SKM-1 treated with dmso at 0.1 percent for 144 hours (cell line): ENCODE data around the gene BICC1.

Experiments used
- DNase-seq: peaks from one replicate; lab custom pipeline; 2025; ENCODE audit not compliant: unreplicated experiment; lab: John Stamatoyannopoulos, UW

The BICC1 gene

GRCh38 chr10:58807629-58808022 is 295.0 kb downstream of the BICC1 start:
- DNase-seq = no peak

- no peak for DNase-seq
Observed at GRCh38 chr10:58810751-58811150, 298.1 kb downstream of the BICC1 start.

GRCh38 chr10:58813573-58813972 is 300.9 kb downstream of the BICC1 start:
- DNase-seq = no peak

GRCh38 chr10:58817201-58817846 is 304.7 kb downstream of the BICC1 start:
- DNase-seq = no peak

- no peak for DNase-seq
Observed at GRCh38 chr10:58818900-58819299, 306.2 kb downstream of the BICC1 start.

GRCh38 chr10:58820386-58820785 is 307.7 kb downstream of the BICC1 start:
- DNase-seq = no peak

- DNase-seq = no peak
Observed at GRCh38 chr10:58820861-58821751, 308.4 kb downstream of the BICC1 start.

GRCh38 chr10:58821752-58822056 is 309.0 kb downstream of the BICC1 start:
- DNase-seq = no peak

- no peak for DNase-seq
Observed at GRCh38 chr10:58823983-58824382, 311.3 kb downstream of the BICC1 start.

- no peak for DNase-seq
Observed at GRCh38 chr10:58824396-58824795, 311.7 kb downstream of the BICC1 start.

GRCh38 chr10:58826694-58827093 is 314.0 kb downstream of the BICC1 start:
- DNase-seq = no peak

GRCh38 chr10:58827381-58827780 is 314.7 kb downstream of the BICC1 start:
- DNase-seq = no peak

GRCh38 chr10:58829839-58830238 is 317.2 kb downstream of the BICC1 start:
- DNase-seq = no peak

GRCh38 chr10:58830697-58831096 is 318.0 kb downstream of the BICC1 start:
- DNase-seq = no peak

- no peak for DNase-seq
Observed at GRCh38 chr10:58833771-58834561, 321.3 kb downstream of the BICC1 start.

- DNase-seq = no peak
Observed at GRCh38 chr10:58836176-58836700, 323.6 kb downstream of the BICC1 start.

GRCh38 chr10:58836991-58837575 is 324.4 kb downstream of the BICC1 start:
- no peak for DNase-seq

GRCh38 chr10:58837826-58838225 is 325.2 kb downstream of the BICC1 start:
- DNase-seq = no peak

- DNase-seq = no peak
Observed at GRCh38 chr10:58838561-58839208, 326.0 kb downstream of the BICC1 start.

- DNase-seq = no peak
Observed at GRCh38 chr10:58839771-58840170, 327.1 kb downstream of the BICC1 start.
